AG04449 (cell line): ENCODE data around the gene ANXA2.

ENCODE experiments used
- CTCF ChIA-PET: fragments of 350-600 bp; formaldehyde crosslinking; extraction: SDS; loops from one replicate; lab custom pipeline; 2021; ENCODE audit warnings: antibody characterized with exemption; lab: Yijun Ruan, JAX
- POLR2A ChIA-PET: fragments of 400-600, 350-600 bp; formaldehyde crosslinking; extraction: SDS; loops from one replicate; lab custom pipeline; 2020; ENCODE audit warnings: antibody characterized with exemption, inconsistent platforms; lab: Yijun Ruan, JAX
- DNase-seq: peaks from one replicate; pipeline ENCODE4 v3.0.0-alpha.2; 2010; ENCODE audit warnings: low read depth, low spot score
- H3K4me3 ChIP-seq: 2 replicates; pipeline ENCODE4 v1.5.1; 2011; ENCODE audit warnings: low read depth, mild to moderate bottlenecking, control low read depth, low read length
- CTCF ChIP-seq: IDR thresholded peaks from one replicate; pipeline ENCODE4 v1.5.1; 2011; ENCODE audit warnings: mild to moderate bottlenecking, moderate library complexity, low read length, control low read depth, inconsistent platforms; ENCODE audit not compliant: insufficient read depth; ENCODE audit errors: missing control alignments

ANXA2 gene

GRCh38 chr15:60384526-60385126 lies 13.2 kb downstream of the ANXA2 start:
- DNase-seq, result no peak
- H3K4me3 ChIP-seq, result no peak overlapping the region
- no peak for TF ChIP-seq CTCF
- ChIA-PET POLR2A (no interaction called here), CTCF (interaction anchor here (2.3 kb wide), 1 partner anchor 60 kb away, joined by 7 read pairs; no protein-coding TSS in a partner anchor)

GRCh38 chr15:60384053-60384452 lies 13.7 kb downstream of the ANXA2 start:
- CTCF ChIA-PET, result interaction anchor here (2.3 kb wide), 1 partner anchor 60 kb away, joined by 7 read pairs; no protein-coding TSS in a partner anchor

GRCh38 chr15:60382773-60383674 lies 14.8 kb downstream of the ANXA2 start:
- ChIA-PET CTCF (interaction anchor here (0.9 to 2.5 kb wide), 4 partner anchors 24 to 138 kb away, joined by 3 to 7 read pairs (median 6); no protein-coding TSS in a partner anchor), POLR2A (interaction anchor here (0.6 to 3.1 kb wide), 3 partner anchors 10 to 21 kb away, joined by 3 to 30 read pairs (median 3); no protein-coding TSS in a partner anchor)
- no peak for TF ChIP-seq CTCF
- no peak overlapping the region for H3K4me3 ChIP-seq
- no peak for DNase-seq

More at GRCh38 chr15:60384053-60384452, 13.7 kb downstream of the ANXA2 start:
- no peak for TF ChIP-seq CTCF
- no peak overlapping the region for H3K4me3 ChIP-seq
- no peak for DNase-seq
- POLR2A ChIA-PET, result interaction anchor here (0.6 to 3.1 kb wide), 2 partner anchors 9 to 11 kb away, joined by 3 to 30 read pairs; no protein-coding TSS in a partner anchor

- CTCF ChIA-PET, result interaction anchor here (0.7 to 2.5 kb wide), 7 partner anchors 12 to 139 kb away, joined by 3 to 7 read pairs (median 3); partner anchors contain the start of gene ANXA2
- TF ChIP-seq CTCF, result no peak
- POLR2A ChIA-PET, result interaction anchor here (0.5 to 3.1 kb wide), 8 partner anchors 10 to 42 kb away, joined by 3 to 30 read pairs (median 4); partner anchors contain the start of gene ANXA2
- no peak for DNase-seq
- no peak overlapping the region for H3K4me3 ChIP-seq
These were observed 16.5 kb downstream of the ANXA2 start for GRCh38 chr15:60381148-60381788.

GRCh38 chr15:60379525-60380274 lies 18.1 kb downstream of the ANXA2 start:
- ChIA-PET CTCF (no interaction called here), POLR2A (interaction anchor here (0.8 to 1.5 kb wide), 3 partner anchors 13 to 18 kb away, joined by 4 to 7 read pairs (median 4); partner anchors contain the start of gene ANXA2)
- no peak for TF ChIP-seq CTCF
- no peak overlapping the region for H3K4me3 ChIP-seq
- DNase-seq, result peak; percentile 98
